ENCODE results near the gene FGR. TPM values are rescaled to one million over a fixed set of nuclear protein-coding genes. Genes with fewer than 3 reads are reported as not detected.
A peak's percentile ranks its signal among the peaks of the same experiment; 100 is the strongest.

Gene FGR
- total RNA-seq, 1 donor from 2014 or later: 0.13 TPM

DNA sequence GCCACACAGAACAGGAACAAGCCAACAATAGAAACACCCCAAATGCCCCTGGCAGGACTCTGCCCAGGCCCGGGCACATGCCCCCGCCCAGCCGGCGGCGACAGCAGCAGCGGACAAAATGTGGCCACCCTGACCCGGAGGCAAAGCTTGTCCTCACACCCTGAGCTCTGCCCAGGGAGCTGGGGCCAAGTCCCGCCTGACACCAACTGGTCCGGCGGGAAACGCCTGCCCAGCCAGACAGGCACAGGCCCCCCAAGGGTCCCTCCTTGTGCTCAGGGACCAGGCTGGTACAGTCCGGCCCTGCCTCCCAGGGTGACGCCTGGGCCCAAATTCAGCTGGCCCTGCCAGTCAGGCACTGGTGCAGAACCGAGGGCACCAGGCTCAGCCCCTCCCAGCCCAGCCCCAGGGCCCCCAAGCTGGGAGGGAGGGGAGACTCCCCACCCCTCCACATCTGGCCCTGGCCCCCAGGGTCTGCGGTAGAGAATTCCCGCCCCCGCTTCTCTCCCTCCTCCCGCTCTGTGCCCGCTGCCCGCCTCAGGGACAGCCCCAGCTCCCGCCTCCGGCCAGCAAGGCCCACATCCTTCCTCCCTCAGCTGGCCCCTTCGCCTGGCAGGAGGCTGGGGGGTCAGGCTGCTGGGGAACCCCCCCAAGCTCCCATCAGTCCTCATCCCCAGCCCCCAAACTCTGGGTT is 33.1 kb downstream of the FGR start:
- DNase-seq (ENCODE audit: low read depth in 2 of 2): peak in 1 of 2 donors; percentile 47

DNA sequence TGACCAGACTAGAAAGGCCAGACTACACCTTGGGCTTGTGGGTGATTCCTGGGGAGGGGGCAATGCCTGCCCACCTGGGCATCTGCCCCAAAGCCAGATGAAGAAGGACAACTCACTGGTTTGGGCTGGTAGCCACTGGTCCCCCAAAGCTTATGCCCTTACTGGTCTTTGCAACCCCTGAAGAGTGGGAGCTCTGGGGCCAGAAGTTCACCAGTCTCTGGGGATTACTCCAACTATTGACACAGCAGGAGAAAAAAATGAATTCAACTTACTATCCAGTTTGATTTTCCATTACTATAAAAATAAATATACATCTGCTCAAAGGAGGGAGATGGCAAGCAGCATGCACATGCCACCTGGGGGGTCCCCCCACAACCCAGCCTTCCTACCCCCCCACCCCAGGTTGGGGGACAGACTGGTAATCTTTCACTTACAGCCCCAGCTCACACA is 33.6 kb downstream of the FGR start:
- DNase-seq (ENCODE audit: low read depth in 2 of 2): no peak

GRCh38 chr1:27600498-27601175 is 34.3 kb downstream of the FGR start:
- peak in 1 of 2 donors; percentile 62 for DNase-seq (ENCODE audit: low read depth in 2 of 2)

DNA sequence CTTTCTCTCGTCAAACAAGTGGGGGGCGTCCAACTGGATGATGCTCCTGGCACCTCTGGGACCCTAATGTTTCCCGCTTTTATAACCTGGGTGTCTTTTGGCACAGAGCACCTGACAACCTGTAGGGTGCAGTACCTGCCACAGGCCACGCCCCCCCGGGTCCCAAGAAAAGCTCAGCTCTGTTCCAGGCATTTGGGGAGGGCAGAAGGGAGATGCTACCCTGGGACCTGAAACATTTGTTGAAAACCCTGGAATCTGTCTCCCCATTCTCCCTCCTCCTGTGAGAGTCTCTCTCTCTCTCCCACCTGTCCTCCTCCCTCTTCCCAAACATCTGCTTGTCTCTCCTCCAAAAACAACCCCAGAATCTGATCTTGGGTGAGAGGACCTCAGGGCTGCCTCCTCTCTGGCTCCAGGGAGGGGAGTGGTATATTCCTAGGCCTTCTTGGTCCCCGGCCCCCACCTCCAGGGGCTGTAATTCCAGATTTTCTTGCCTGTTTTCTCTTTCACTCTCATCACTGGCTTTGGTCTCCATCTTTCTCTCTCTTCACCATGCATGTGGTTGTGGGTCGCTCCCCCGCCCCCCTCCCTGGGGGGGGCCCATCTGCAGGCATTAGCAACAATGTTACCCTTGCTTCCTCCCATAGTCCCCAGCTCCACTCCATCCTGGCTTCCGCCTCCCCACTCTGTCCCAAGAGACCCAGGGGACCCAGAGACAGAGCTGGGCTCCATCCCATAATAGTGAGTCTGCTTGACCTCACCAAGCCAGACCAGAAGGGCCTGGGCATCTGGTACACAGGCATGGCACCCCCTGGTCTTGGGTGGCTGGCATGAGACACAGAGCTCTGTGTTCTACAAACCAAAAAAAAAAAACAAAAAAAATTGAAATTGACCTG is 35.1 kb downstream of the FGR start:
- DNase-seq (ENCODE audit: low read depth in 2 of 2): no peak

DNA sequence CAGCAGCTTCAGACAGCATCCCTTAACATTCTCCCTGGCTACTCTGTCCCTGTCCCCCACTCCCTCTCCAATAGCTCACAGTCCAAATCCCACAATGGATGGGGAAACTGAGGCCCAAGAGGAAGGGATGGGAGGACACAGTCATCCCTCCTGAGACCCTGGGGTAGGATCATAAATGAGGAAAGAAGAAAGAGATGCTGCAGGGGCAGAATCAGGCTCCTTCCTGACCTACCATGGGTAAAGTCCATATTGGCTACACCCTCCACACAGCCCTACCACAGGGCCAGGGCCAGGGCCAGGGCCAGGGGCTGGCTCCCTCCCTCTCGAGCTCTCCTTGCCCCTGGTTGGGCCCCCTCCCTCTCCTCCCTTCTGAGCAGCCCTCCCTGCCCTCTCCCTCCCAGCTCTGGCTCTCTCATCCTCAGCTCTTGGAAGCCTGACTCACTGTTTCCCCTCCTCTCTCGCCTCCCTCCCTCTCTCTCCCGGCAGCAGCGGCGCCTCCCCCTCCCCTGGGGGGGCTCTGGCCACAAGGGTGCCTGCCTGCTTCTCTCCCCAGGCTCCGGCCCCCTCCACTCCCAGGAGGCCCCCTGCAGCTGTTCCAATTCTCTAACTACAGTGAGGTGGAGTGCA is 36.0 kb downstream of the FGR start:
- DNase-seq (ENCODE audit: low read depth in 2 of 2): peak; percentile 59 to 88

- DNase-seq (ENCODE audit: low read depth in 2 of 2): no peak
Observed at GRCh38 chr1:27598295-27598687, 36.7 kb downstream of the FGR start.

DNA sequence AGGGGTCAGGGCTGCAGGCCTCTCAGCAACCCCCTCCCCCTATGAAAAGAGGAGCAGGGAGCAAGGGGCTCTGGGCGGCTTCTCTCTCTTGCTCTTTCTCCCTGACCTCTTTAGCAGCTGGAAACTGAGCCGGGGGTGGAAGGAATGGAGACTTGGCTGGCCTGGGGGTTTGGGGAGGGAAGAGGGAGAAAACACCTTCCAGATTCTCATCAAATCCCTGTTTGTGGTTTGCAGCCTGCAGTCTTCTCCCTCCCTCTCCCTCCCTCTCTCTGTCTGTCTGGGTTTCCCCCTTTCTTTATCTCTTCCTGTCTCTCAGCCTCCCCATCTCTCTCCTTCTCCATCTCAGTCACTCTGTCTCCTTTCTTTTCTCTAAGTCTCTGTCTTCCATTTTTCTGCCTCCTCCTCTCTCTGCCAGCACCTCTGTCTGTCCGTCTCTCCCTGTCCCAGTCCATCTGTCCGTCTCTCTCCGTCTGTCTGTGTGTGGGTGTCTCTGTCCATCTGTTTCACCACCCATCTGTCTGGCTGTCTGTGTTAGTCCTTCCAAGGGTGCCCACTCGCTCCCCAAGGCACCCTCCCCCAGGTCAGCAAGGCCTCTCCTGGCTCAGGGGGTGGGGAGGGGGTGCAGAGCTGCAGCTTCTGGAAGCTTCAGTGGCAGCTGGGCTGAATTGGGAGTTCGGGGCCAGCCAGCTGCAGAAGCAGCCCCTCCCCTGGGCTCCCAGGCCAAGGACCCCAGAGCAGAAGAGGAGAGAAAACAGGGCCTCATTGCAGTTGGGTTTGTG is 37.3 kb downstream of the FGR start:
- no peak for DNase-seq (ENCODE audit: low read depth in 2 of 2)

GRCh38 chr1:27596986-27597385 is 38.0 kb downstream of the FGR start:
- no peak for DNase-seq (ENCODE audit: low read depth in 2 of 2)

DNA sequence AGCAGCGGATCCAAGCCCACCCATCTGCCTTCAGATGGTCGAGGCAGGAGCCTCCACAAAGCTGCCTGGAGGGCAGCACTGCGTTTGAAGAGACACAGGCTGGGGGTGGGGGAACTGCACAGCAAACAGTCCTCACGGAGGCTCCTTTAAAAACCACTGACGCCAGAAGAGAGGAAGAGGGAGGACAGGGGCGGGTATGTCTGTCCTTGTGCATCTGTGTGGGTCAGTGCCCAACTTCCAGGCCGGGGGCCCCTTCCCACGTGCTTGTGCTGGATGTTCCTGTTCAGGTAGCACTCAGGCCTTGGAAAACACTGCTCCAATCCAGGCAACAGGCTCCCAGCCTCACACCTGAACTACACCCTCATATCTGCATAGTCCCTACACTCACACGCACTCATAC is 38.7 kb downstream of the FGR start:
- DNase-seq (ENCODE audit: low read depth in 2 of 2): no peak

DNA sequence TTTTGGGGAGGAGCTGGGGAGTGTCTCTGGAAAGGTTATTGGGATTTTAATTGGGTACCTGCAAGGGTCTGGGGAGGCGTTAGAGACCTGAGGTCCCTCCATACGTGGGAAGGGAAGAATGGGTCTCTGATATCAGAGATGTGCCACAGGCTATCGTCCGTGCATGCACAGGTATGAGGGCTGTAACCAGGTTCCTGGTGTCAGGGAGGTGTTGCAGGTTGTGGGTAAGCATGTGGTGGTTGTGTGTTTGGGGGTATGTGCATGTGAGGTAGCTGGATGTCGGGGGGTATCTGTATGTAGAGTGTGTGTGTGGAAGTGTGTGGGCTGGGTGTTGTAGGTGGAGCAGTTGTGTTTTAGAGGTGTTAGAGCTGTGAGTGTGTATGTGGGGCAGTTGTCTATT is 39.4 kb downstream of the FGR start:
- DNase-seq (ENCODE audit: low read depth in 2 of 2): no peak

DNA sequence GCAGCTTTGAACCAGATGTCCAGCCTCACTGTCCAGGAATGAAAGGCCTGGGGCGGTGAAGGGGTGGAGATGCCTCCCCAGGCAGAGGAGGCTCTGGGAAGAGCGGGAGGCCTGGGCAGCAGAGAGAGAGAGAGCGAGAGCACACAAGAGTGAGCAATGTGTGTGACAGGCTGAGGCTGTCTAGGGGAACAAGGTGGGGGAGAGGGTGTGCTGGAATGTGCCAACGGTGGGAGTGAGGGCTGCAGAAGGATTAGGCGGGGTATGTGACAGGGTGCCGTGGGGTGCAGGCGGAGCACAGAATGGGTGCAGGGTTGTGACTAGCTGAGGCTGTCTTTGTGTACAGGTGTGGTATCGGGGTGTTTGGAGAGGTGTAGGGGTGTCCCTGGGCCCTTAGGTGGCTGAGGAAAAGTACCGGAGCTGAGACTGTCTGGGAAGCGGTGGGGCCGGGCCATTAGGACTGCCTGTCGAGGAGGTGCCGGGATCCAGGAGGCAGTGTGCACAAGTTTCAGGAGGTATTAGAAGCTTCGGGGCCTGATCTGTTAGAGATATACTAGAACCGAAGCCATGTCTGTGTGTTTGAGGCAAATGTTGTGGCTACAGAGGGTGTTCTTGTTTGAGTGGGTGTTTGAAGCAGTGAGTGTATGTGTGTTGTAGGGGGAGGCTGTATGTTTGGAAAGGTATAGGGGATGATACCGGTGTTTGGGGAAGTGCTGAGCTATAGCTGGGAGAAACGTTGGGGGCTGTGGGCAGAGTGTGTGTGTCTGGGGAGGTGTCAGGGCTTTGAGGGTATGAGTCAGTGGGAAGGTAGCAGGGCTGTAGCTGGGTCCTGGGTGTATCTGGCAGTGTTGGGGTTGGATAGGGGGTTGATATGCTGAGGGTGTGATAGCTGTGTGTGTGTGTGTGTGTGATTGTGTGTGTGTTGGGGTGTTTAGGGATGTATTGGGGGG is 40.1 kb downstream of the FGR start:
- no peak for DNase-seq (ENCODE audit: low read depth in 2 of 2)

DNA sequence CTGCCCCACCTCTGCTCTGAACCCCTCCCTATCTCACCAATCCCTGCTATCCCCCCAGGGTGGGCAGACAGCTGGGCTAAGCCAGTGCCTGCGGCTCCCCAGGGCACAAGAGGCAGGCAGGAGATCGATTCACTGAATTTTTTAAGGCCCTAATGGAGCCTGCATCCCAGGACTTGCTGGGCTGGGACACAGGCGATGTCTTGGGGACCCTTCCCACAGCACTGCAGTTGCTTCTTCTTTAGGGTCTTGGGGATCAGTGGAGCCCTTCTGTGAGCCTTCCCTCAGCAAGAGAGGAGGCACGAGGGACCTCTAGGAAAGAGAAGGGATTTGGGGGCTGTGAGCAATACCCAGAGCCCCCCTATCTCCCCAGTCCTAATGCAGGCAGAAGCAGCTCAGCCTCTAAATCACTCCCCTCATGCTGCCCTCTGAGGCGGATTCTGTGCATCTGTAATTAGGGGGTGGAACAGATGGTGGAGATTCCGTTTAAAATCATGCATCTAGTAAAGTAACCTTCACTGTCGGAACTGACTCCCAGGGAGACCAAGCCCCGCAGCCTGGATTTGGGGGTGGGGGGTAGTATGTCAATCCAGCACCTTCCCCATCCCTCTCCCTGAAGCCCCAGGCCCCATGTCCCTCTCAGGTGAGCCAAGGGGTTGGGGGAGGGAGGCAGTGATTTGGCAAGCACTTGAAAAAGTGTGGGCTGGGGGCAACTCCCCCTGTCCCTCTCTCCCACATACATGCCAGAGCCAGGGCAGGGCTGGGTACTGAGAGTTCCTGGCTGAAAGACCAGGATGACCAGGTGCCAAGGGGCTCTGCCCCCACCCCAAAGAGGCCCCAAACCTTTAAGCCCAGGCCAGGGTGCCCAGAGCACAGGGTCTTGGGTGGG is 41.1 kb downstream of the FGR start:
- no peak for DNase-seq (ENCODE audit: low read depth in 2 of 2)

GRCh38 chr1:27592931-27593677 is 41.9 kb downstream of the FGR start:
- no peak for DNase-seq (ENCODE audit: low read depth in 2 of 2)

DNA sequence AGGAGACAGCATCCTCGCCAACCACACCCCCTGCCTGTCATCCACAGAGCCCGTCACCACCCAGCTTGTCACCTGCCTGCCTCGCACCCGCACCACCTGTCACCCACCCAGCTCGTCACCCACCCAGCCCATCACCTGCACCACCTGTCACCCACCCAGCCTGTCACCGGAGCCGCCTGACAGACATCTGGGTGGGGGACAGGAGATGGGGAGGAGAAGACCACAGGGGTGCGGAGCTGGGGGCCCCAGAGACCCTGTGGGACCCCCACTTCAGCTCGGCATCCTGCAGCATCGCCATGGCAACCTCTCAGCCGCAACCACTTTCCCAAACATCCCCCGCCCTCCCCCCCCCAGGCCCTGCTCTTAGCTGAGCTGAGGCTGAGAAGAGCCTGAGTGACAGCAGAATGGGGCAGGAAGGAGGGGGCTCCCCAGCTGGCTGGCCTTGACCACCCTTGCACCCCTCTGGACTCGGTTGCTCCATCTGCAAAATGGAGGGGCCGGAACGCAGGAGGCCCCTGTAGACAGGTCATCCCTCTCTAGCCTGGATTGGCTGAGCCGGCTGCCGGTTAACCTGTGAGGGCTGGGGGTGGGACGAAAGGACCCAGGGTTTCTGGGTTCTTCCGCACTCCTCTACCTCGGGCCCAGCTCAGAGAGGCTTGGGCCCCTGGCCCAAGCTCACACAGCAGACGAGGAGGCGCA is 42.6 kb downstream of the FGR start:
- DNase-seq (ENCODE audit: low read depth in 2 of 2): no peak

DNA sequence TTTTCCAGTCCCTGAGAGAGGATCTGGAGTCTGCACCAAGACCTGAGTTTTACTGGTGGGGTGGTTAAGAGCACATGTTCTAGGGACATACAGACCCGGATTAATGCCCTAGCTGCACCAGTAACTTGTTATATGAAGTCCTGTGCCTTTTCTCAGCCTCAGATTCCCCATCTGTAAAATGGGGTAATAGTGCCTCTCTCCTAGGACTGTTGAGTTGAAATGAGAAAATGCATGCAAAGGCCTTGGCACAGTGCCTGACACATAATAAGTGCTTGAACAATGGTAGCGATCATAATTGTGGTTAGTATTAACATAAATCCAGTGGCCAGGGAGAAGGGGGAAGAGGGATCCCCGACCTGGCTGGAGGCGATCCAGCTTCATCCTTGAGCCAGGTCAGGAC is 43.4 kb downstream of the FGR start:
- DNase-seq (ENCODE audit: low read depth in 2 of 2): peak in 1 of 2 donors; percentile 46

DNA sequence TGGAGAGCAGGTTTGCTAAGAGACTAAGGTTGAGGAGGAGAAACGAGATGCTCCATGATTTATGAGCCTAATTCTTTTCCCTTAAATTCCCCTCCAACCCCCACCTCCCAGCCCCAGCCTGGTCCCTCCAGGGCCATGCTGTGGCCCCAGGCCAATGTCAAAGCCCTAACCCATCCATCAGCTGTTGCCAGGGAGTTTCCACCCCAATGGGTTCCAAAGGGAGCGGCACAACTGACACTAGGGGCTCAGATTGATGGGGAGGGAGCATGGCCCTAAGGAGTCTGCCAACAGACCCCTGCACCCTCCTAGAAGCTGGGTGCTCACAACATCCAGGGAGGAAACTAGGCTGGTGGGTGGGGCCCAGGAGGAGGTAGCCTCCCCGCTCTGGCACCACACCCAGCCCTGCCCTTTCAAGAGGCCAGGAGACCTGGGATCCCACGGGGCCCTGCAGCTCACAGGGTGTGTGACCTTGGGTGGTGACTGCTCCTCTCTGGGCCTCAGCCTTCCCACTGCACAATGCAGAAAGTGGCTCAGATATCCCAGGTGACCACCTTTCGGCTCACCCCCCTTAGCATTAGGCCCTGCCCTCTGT is 44.0 kb downstream of the FGR start:
- no peak for DNase-seq (ENCODE audit: low read depth in 2 of 2)

DNA sequence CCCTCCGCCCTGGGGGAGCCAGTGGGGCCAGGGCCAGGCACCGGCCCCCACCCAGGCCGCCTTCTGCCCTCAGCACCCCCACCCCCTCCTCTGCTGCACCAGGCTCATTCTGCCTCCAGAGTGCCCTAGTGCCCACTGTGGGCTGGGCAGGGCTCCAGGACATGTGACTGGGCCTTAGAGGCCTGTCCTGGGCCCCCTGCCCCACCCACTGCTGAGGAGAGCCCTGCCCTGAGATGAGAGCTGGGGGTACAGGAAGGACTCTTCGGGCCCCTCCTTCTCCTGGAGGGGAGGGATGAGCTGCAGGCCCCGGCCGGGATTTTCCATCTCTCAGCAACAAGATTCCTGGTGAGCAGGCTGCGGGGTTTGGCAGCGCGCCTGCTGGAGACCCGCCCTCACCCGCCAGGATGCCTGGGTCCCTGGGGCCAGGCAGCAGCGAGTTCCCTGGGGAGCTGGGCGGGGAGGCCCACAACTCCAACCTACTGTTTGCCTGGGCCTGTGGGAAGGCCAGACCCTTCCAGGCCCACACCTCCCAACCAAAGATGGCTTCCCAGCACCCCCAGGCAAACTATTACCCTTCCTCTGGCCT is 45.1 kb downstream of the FGR start:
- DNase-seq (ENCODE audit: low read depth in 2 of 2): peak in 1 of 2 donors; percentile 45

All from dermis microvascular lymphatic vessel endothelial cell (primary cell).